ENCODE results near the gene CACNA2D1. TPM values are rescaled to one million over a fixed set of nuclear protein-coding genes. Genes with fewer than 3 reads are reported as not detected.

Gene CACNA2D1
- total and polyA plus RNA-seq, 7 donors, result 0.23 to 115 (median 59.7) TPM

GRCh38 chr7:82067628-82068264 lies 375.8 kb downstream of the CACNA2D1 start:
- DNase-seq, result no peak
- 79 to 88% methylated on average over 2 of the region's 2 CpGs for WGBS, 2 donors
- Histone ChIP-seq H3K36me3 (peaks cover 0 to 5% (median 0%) of the 10 kb centered on the region in 4 donors), H3K4me3 (no peak overlapping the region), H3K27me3 (no peaks in the 10 kb centered on the region), H3K9me3 (no peaks in the 10 kb centered on the region), H3K4me1 (no peaks in the 10 kb centered on the region), H3K27ac (no peak overlapping the region)
- TF ChIP-seq POLR2A (IDR thresholded peaks at IDR 0.05), result no peak
- TF ChIP-seq POLR2AphosphoS5 (IDR thresholded peaks at IDR 0.05), result no peak
- intact Hi-C loops (cut with DNase I), result no loop called here

GRCh38 chr7:82057476-82057875 lies 386.1 kb downstream of the CACNA2D1 start:
- TF ChIP-seq POLR2A (IDR thresholded peaks at IDR 0.05) (no peak), EP300 (IDR thresholded peaks at IDR 0.05) (no peak), CTCF (IDR thresholded peaks at IDR 0.05) (no peak), POLR2AphosphoS5 (IDR thresholded peaks at IDR 0.05) (no peak)
- no peak overlapping the region for H3K27ac ChIP-seq
- no peaks in the 10 kb centered on the region for H3K27me3 ChIP-seq
- intact Hi-C loops (cut with DNase I), result no loop called here
- no peak overlapping the region for H3K4me3 ChIP-seq
- no peak for DNase-seq
- WGBS, 2 donors, result 76 to 78% methylated on average over 1 of the region's 1 CpG
- peaks cover 0 to 10% (median 0%) of the 10 kb centered on the region in 4 donors for H3K36me3 ChIP-seq
- H3K4me1 ChIP-seq, result peaks cover 0 to 13% (median 7%) of the 10 kb centered on the region in 4 donors
- no peaks in the 10 kb centered on the region for H3K9me3 ChIP-seq

GRCh38 chr7:82056282-82056681 lies 387.3 kb downstream of the CACNA2D1 start:
- intact Hi-C loops (cut with DNase I), result no loop called here
- H3K9me3 ChIP-seq, result no peaks in the 10 kb centered on the region
- no peak overlapping the region for H3K4me3 ChIP-seq
- H3K27ac ChIP-seq, result no peak overlapping the region
- no peak for DNase-seq
- TF ChIP-seq POLR2AphosphoS5 (IDR thresholded peaks at IDR 0.05), result no peak
- TF ChIP-seq CTCF (IDR thresholded peaks at IDR 0.05), result no peak
- TF ChIP-seq POLR2A (IDR thresholded peaks at IDR 0.05), result no peak
- TF ChIP-seq EP300 (IDR thresholded peaks at IDR 0.05), result no peak
- peaks cover 0 to 24% (median 18%) of the 10 kb centered on the region in 4 donors for H3K4me1 ChIP-seq
- 88 to 91% methylated on average over 2 of the region's 2 CpGs for WGBS, 2 donors
- H3K27me3 ChIP-seq, result no peaks in the 10 kb centered on the region
- H3K36me3 ChIP-seq, result peaks cover 0 to 10% (median 0%) of the 10 kb centered on the region in 4 donors

- no peak overlapping the region for H3K4me3 ChIP-seq
- intact Hi-C loops (cut with DNase I), result loop anchor here (5.0 kb wide), 1 partner anchor 263 kb away; no protein-coding TSS in a partner anchor
These were observed 389.0 kb downstream of the CACNA2D1 start for GRCh38 chr7:82054544-82054943.

More at GRCh38 chr7:82054544-82054943, 389.0 kb downstream of the CACNA2D1 start:
- no peak overlapping the region for H3K27ac ChIP-seq
- H3K9me3 ChIP-seq, result no peaks in the 10 kb centered on the region
- peaks cover 0 to 37% (median 34%) of the 10 kb centered on the region in 4 donors for H3K4me1 ChIP-seq
- no peaks in the 10 kb centered on the region for H3K27me3 ChIP-seq
- no peak for DNase-seq
- peaks cover 0 to 10% (median 0%) of the 10 kb centered on the region in 4 donors for H3K36me3 ChIP-seq
- TF ChIP-seq EP300 (IDR thresholded peaks at IDR 0.05) (no peak), CTCF (IDR thresholded peaks at IDR 0.05) (no peak), POLR2A (IDR thresholded peaks at IDR 0.05) (no peak), POLR2AphosphoS5 (IDR thresholded peaks at IDR 0.05) (no peak)
- 86% methylated on average over 1 of the region's 1 CpG for WGBS, 2 donors
